Body of pancreas (tissue), 4 donors: ENCODE data around the gene IKBKE. TPM values are rescaled to one million over a fixed set of nuclear protein-coding genes. Genes with fewer than 3 reads are reported as not detected.

ENCODE experiments used
- ATAC-seq: fragments of 150-250 bp; one replicate; pipeline ENCODE4 v1.9.1; 2016
- DNase-seq, 4 donors: peaks; one replicate each; pipeline ENCODE4 v3.0.0-alpha.2; 2019
- H3K27ac ChIP-seq, 4 donors: fragments of 200-600 bp; sonication (generic); 1 replicate in 3 of 4; 2 replicates in 1 of 4; pipeline versions ENCODE4 v1.5.1 to v1.6.1; 2016 to 2019; ENCODE audit warnings: mild to moderate bottlenecking in 1 of 4, mixed read lengths in 1 of 4, moderate library complexity in 1 of 4
- H3K27me3 ChIP-seq, 2 donors: fragments of 200-600 bp; sonication (generic); one replicate each; pipeline ENCODE4 v1.6.0; 2016; ENCODE audit warnings: mild to moderate bottlenecking in 1 of 2
- H3K36me3 ChIP-seq, 2 donors: fragments of 200-600 bp; sonication (generic); replicated peaks in 1 of 2; 2 replicates each; pipeline ENCODE4 v1.5.1; 2016; ENCODE audit warnings: low read depth in 2 of 2; ENCODE audit not compliant: insufficient read depth in 1 of 2
- H3K4me1 ChIP-seq: fragments of 200-600 bp; sonication (generic); one replicate; pipeline ENCODE4 v1.6.0; 2016
- H3K4me3 ChIP-seq, 2 donors: fragments of 200-600 bp; sonication (generic); 1 replicate in 1 of 2; 2 replicates in 1 of 2; pipeline ENCODE4 v1.5.1; 2016 to 2019
- H3K9me3 ChIP-seq, 3 donors: fragments of 200-600 bp; sonication (generic); 1 replicate in 2 of 3; 2 replicates in 1 of 3; pipeline ENCODE4 v1.5.1; 2016
- POLR2A ChIP-seq, 3 donors: fragments of 450-650 bp; IDR thresholded peaks; one replicate each; pipeline ENCODE4 v1.6.1; 2016; ENCODE audit warnings: antibody characterized with exemption in 3 of 3, mild to moderate bottlenecking in 2 of 3
- WGBS, 2 donors: methylation state at CpG; one replicate each; pipeline ENCODE4 v1.1.5; 2017; 5-methylcytosine and 5-hydroxymethylcytosine counted together
- intact Hi-C: fragments of 100-400 bp; cut with DNase I; formaldehyde crosslinking; loops from one replicate; pipeline ENCODE4 v1.15.1; 2023
- total RNA-seq, 2 donors: library from RNA; depleted of rRNA; stranded (reverse); fragments of >200 nt; gene quantifications; one replicate each; pipeline ENCODE4 v1.1.0, GENCODE V29; 2016
- TF ChIP-seq, protein P1 (sequence below), 7 experiments: fragments of 450-650 bp in 4 of 7; fragments of 200-600 bp in 3 of 7; sonication (generic) in 3 of 7; IDR thresholded peaks; one replicate each; pipeline ENCODE4 v1.5.1; 2016 to 2019; ENCODE audit warnings: antibody characterized with exemption in 7 of 7

Gene IKBKE
- total RNA-seq, 2 donors from 2014 or later: 5.4 to 10.2 TPM

- intact Hi-C loops: no loop called here
- Histone ChIP-seq H3K4me1 (peaks cover 52% of the 10 kb centered on the region), H3K27me3 (no peaks in the 10 kb centered on the region), H3K4me3 (no peak overlapping the region), H3K36me3 (no peaks in the 10 kb centered on the region), H3K27ac (peak overlapping the region in 3 of 4 donors; percentile 59 to 77 (median 70)), H3K9me3 (no peaks in the 10 kb centered on the region)
- ATAC-seq (no peak), DNase-seq (no peak)
- TF ChIP-seq POLR2A (IDR thresholded peaks at IDR 0.05): no peak
- TF ChIP-seq, protein P1, sequence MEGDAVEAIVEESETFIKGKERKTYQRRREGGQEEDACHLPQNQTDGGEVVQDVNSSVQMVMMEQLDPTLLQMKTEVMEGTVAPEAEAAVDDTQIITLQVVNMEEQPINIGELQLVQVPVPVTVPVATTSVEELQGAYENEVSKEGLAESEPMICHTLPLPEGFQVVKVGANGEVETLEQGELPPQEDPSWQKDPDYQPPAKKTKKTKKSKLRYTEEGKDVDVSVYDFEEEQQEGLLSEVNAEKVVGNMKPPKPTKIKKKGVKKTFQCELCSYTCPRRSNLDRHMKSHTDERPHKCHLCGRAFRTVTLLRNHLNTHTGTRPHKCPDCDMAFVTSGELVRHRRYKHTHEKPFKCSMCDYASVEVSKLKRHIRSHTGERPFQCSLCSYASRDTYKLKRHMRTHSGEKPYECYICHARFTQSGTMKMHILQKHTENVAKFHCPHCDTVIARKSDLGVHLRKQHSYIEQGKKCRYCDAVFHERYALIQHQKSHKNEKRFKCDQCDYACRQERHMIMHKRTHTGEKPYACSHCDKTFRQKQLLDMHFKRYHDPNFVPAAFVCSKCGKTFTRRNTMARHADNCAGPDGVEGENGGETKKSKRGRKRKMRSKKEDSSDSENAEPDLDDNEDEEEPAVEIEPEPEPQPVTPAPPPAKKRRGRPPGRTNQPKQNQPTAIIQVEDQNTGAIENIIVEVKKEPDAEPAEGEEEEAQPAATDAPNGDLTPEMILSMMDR (IDR thresholded peaks at IDR 0.05): no peak
- 71 to 76% methylated on average over 8 of the region's 8 CpGs for WGBS, 2 donors
Observed at GRCh38 chr1:206521694-206522402, 51.6 kb downstream of the IKBKE start.

GRCh38 chr1:206524739-206525364 is 54.6 kb downstream of the IKBKE start:
- WGBS, 2 donors: 67 to 71% methylated on average over 5 of the region's 5 CpGs
- Histone ChIP-seq H3K27me3 (no peaks in the 10 kb centered on the region), H3K27ac (peak overlapping the region in 1 of 4 donors; percentile 34), H3K9me3 (no peaks in the 10 kb centered on the region), H3K4me3 (no peak overlapping the region), H3K36me3 (no peaks in the 10 kb centered on the region), H3K4me1 (peaks cover 43% of the 10 kb centered on the region)
- no peak for ATAC-seq
- intact Hi-C loops: no loop called here
- peak in 1 of 4 donors; percentile 9 for DNase-seq
- no peak for TF ChIP-seq POLR2A (IDR thresholded peaks at IDR 0.05)
- TF ChIP-seq, protein P1 (IDR thresholded peaks at IDR 0.05): no peak

DNA sequence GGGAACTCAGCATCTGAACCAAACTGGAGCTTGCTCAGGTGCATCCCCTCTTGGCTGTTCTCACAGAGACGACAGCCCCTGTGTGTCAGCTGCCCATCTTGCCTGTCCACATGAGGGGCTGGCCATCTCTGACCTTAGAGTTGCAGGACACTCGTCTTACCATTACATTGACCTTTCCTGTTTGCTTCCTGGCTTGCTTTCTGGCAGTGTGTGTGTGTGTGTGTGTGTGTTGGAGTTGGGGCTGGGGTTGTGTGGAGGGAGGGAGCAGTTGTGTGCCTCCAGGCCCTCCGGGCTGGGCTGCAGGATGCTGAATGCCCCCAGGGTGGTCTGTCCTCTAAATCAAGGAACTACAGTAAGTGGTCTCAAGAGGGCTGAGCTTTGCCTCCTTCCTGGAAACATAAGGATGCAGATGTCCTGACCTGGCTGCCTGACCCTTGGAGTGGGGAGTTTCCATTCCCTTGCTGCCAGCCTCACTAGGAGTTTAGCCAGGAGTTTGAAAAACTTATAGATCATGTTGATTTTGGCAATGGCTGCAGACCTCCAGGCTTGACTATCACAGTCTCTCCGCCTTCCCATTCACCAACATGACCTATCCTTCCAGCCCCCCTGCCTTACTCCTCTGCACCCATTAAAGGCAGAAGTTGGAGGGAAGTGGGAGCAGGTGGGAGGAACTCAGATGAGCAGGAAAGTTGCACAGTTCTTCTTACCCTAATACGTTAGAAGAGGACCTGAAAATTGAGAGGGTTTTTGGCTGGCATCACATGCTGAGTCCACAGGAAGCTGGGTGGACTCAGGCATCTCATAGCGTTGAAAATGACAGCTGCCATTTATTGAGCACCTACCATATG is 56.0 kb downstream of the IKBKE start:
- Histone ChIP-seq H3K4me1 (peaks cover 43% of the 10 kb centered on the region), H3K27me3 (no peaks in the 10 kb centered on the region), H3K27ac (peak overlapping the region in 3 of 4 donors; percentile 0 to 46 (median 18)), H3K9me3 (no peaks in the 10 kb centered on the region), H3K4me3 (no peak overlapping the region), H3K36me3 (no peaks in the 10 kb centered on the region)
- DNase-seq (peak in 1 of 4 donors; percentile 22), ATAC-seq (peak; percentile 18)
- intact Hi-C loops: no loop called here
- 21 to 28% methylated on average over 3 to 6 of the region's 6 CpGs for WGBS, 2 donors
- no peak for TF ChIP-seq POLR2A (IDR thresholded peaks at IDR 0.05)
- TF ChIP-seq, protein P1 (IDR thresholded peaks at IDR 0.05): no peak

GRCh38 chr1:206529425-206529824 is 59.1 kb downstream of the IKBKE start:
- DNase-seq (no peak), ATAC-seq (no peak)
- no peaks in the 10 kb centered on the region for H3K27me3 ChIP-seq
- TF ChIP-seq POLR2A (IDR thresholded peaks at IDR 0.05): no peak
- TF ChIP-seq, protein P1 (IDR thresholded peaks at IDR 0.05): no peak
- no peaks in the 10 kb centered on the region for H3K36me3 ChIP-seq
- intact Hi-C loops: no loop called here
- H3K4me1 ChIP-seq: peaks cover 38% of the 10 kb centered on the region
- no peak overlapping the region for H3K4me3 ChIP-seq
- 78 to 92% methylated on average over 7 of the region's 7 CpGs for WGBS, 2 donors
- H3K9me3 ChIP-seq: no peaks in the 10 kb centered on the region
- no peak overlapping the region for H3K27ac ChIP-seq
